K562 (cell line): Measurements from ENCODE around the gene VSIG10L2. TPM values are rescaled to one million over a fixed set of nuclear protein-coding genes. Genes with fewer than 3 reads are reported as not detected.

Experiments
- CREB3 ChIP-seq: fragments of 450-650 bp; conservative IDR thresholded peaks from 2 replicates; pipeline ENCODE4 v1.6.1; 2016; ENCODE audit warnings: missing genetic modification characterization, low read depth, mild to moderate bottlenecking, missing compliant biosample characterization, moderate library complexity
- DLX4 ChIP-seq: fragments of 250-450 bp; sonication (Bioruptor Pico); IDR thresholded peaks from 2 replicates; pipeline ENCODE4 v1.6.1; 2021; ENCODE audit warnings: mild to moderate bottlenecking
- E2F4 ChIP-seq: sonication (generic); formaldehyde crosslinking; IDR thresholded peaks from 2 replicates; pipeline ENCODE4 v1.8.0; 2022; ENCODE audit warnings: mild to moderate bottlenecking, low read depth, missing genetic modification reagents
- ESRRA ChIP-seq: fragments of 450-650 bp; IDR thresholded peaks from 2 replicates; pipeline ENCODE4 v1.6.1; 2014; ENCODE audit warnings: low read depth, mild to moderate bottlenecking, moderate library complexity, borderline replicate concordance
- MXI1 ChIP-seq: IDR thresholded peaks from 2 replicates; pipeline ENCODE4 v1.6.1; 2011; ENCODE audit warnings: low read depth, mild to moderate bottlenecking, improper control_type of control experiment, low read length
- RBM22 ChIP-seq: fragments of 200-400 bp; formaldehyde crosslinking; IDR thresholded peaks from 2 replicates; pipeline ENCODE4 v1.6.1; 2018; ENCODE audit warnings: low read length, low read depth; ENCODE audit not compliant: poor library complexity, severe bottlenecking
- ZBTB34 ChIP-seq: fragments of 250-450 bp; sonication (Bioruptor Pico); IDR thresholded peaks from 2 replicates; pipeline ENCODE4 v1.8.0; 2021; ENCODE audit warnings: mild to moderate bottlenecking, moderate library complexity
- ZNF23 ChIP-seq: fragments of 250-450 bp; sonication (Bioruptor Pico); IDR thresholded peaks from 2 replicates; pipeline ENCODE4 v1.4.0; 2020; ENCODE audit warnings: mild to moderate bottlenecking
- ZNF668 ChIP-seq: fragments of 250-450 bp; sonication (Bioruptor Pico); IDR thresholded peaks from 2 replicates; pipeline ENCODE4 v1.8.0; 2022; ENCODE audit warnings: mild to moderate bottlenecking, inconsistent platforms
- ZNF740 ChIP-seq, 3 experiments: fragments of 200-800 bp in 1 of 3; sonication (Bioruptor generic) in 1 of 3; sonication (generic) in 1 of 3; formaldehyde crosslinking in 1 of 3; IDR thresholded peaks; 2 replicates each; pipeline versions ENCODE4 v1.6.1 to v1.8.0; 2016 to 2022; ENCODE audit warnings: mild to moderate bottlenecking in 2 of 3, missing compliant biosample characterization in 2 of 3, missing genetic modification characterization in 2 of 3, missing genetic modification reagents in 1 of 3
- polyA plus RNA-seq, 8 experiments: library from polyadenylated mRNA; depleted of rRNA in 4 of 8; stranded (reverse) in 5 of 8; unstranded in 3 of 8; fragments of >200 nt; fragmentation: Nextera tagmentation in 2 of 8; fragmentation: Illumina TruSeq in 1 of 8; extraction: Ambion mirVana in 2 of 8; extraction: Trizol in 1 of 8; gene quantifications; 2 replicates each; pipeline versions ENCODE4 v1.2.1 to v1.2.3, GENCODE V29; 2011 to 2014; ENCODE audit warnings: inconsistent platforms in 1 of 8, missing spikeins in 1 of 8
- total RNA-seq, 7 experiments: library from RNA; depleted of rRNA in 6 of 7; stranded (reverse); fragments of >200 nt in 6 of 7; fragmentation: Illumina TruSeq in 2 of 7; extraction: Trizol in 2 of 7; gene quantifications; 2 replicates each; pipeline versions ENCODE4 v1.2.1 to v1.2.3, GENCODE V29; 2011 to 2021; ENCODE audit warnings: low replicate concordance in 1 of 7

The VSIG10L2 gene
- total and polyA plus RNA-seq, 9 of the 15 experiments (the other 6 are each of a cell fraction or from before 2014, with no cell fraction given), result not detected

- TF ChIP-seq ZBTB34 (CRISPR knock-in tag), result no peak
- TF ChIP-seq ZNF668, result no peak
- TF ChIP-seq ESRRA, result no peak
- TF ChIP-seq ZNF740 (CRISPR knock-in tag; IDR thresholded peaks at IDR 0.05), result no peak
- TF ChIP-seq ZNF740 (tag; IDR thresholded peaks at IDR 0.05), result no peak
- no peak for TF ChIP-seq CREB3 (tag)
- TF ChIP-seq DLX4 (CRISPR knock-in tag), result no peak
- no peak for TF ChIP-seq E2F4 (CRISPR knock-in tag)
- no peak for TF ChIP-seq MXI1
- no peak for TF ChIP-seq ZNF23 (CRISPR knock-in tag)
- TF ChIP-seq RBM22, result no peak
These were observed 7.1 kb downstream of the VSIG10L2 start (continued) for GRCh38 chr11:125952973-125953372.
